ENCODE results near the gene INCA1. TPM values are rescaled to one million over a fixed set of nuclear protein-coding genes. Genes with fewer than 3 reads are reported as not detected.

Gene INCA1
- total RNA-seq, 4 donors from 2014 or later = 0.31 to 1.1 TPM; not detected in 2

- DNase-seq = no peak
- peaks cover 21 to 41% (median 25%) of the 10 kb centered on the region in 3 donors for H3K4me1 ChIP-seq
- H3K36me3 ChIP-seq = peaks cover 7 to 47% (median 23%) of the 10 kb centered on the region in 3 donors
- H3K4me3 ChIP-seq = peak overlapping the region in 3 of 4 donors; percentile 69 to 84 (median 73)
- no peaks in the 10 kb centered on the region for H3K9me3 ChIP-seq
- H3K27ac ChIP-seq = peak overlapping the region; percentile 83 to 99 (median 98)
- intact Hi-C loops (cut with DNase I) = no loop called here
- TF ChIP-seq POLR2A (IDR thresholded peaks at IDR 0.05) = no peak
- TF ChIP-seq CTCF (IDR thresholded peaks at IDR 0.05) = no peak
- H3K27me3 ChIP-seq = no peaks in the 10 kb centered on the region
- WGBS, 2 donors = 71 to 78% methylated on average over 8 to 12 of the region's 15 CpGs
These were observed 28.2 kb downstream of the INCA1 start for GRCh38 chr17:4969047-4969550.

DNA sequence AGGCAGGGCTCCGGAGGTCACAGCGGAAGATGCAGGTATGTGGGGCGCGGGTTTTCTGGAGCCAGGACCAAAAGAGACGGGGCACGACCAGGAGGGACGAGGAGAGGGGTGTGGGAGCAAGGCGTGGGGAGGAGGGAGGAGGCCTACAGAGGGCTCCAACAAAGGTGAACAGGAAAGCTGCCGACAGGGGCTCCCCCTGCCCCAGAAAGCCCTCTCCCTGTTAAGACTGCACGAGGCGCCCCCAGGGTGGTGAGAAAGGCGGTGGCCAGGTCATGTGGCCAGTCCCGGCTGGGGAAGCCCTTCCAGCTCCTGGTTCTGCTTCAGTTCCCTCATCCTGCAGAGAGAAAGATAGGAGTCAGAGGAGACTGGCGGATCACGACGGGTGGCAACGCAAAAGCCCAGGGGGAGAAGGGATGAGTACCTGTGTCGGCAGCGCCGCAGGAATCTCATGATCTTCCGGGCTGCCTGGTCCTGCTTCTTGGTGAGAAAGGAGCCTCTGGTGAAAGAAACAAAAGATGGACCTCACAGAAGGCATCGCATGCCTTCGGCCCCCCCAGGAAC, 28.8 kb downstream of the INCA1 start:
- Histone ChIP-seq H3K27me3 (no peaks in the 10 kb centered on the region), H3K27ac (peak overlapping the region; percentile 83 to 99 (median 98)), H3K4me1 (peaks cover 21 to 41% (median 25%) of the 10 kb centered on the region in 3 donors), H3K4me3 (peak overlapping the region; percentile 37 to 84 (median 71)), H3K36me3 (peaks cover 5 to 41% (median 17%) of the 10 kb centered on the region in 3 donors), H3K9me3 (no peaks in the 10 kb centered on the region)
- intact Hi-C loops (cut with DNase I) = no loop called here
- no peak for DNase-seq
- TF ChIP-seq POLR2A (IDR thresholded peaks at IDR 0.05) = no peak
- TF ChIP-seq CTCF (IDR thresholded peaks at IDR 0.05) = no peak
- 19 to 22% methylated on average over 13 to 23 of the region's 23 CpGs for WGBS, 2 donors

DNA sequence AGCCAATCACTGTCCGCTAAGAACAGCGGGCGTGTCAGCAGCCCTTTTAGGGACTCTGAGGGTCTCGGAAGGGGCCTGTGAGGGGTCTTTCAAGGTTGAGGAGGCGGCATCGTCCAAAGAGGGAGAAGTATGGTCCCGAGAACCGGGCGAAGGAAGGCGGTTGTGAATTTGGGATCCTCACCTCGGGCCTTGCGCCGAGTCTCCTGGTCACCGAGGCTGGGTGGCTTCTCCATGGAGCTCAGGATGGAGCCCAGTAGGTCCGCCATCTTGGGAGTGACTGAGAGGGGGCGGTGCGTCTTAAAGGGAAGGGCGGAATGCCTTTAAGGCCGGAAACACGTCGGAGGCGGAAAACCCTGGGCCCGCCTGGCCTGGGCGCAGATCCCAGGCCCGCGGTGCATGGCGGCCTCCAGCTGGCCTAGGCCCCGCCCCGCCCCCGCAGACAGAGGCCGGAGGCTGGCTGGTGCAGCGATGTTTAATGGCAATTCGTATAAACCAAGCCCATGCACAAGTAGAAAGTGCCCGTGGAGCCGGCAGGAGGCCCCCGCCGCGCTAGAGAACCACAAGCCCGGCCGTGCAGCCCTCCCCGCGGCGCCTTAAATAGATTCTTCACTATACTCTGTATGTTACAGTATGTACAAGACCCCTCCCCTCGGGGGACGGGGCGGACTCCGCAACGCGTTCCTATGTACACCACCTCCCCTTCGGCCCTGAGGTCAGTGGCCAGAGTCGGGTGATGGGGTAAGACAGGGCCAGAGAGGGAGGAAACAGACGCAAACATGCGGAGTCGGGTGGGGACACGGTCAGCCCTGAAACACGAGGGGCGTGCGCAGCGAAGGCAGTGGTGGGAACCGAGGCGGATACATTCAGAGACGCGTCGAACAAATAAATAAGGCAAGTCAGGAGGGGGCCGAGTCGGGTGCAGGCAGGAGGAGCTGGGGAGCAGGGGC, 29.5 kb downstream of the INCA1 start, which contains the start of gene SPAG7:
Gene SPAG7, minus strand, starts transcription at position 279 of the 947 bp plus-strand sequence. Its CDS starts 13 bp downstream, at position 266.
- H3K4me1 ChIP-seq = peaks cover 21 to 41% (median 25%) of the 10 kb centered on the region in 3 donors
- no peaks in the 10 kb centered on the region for H3K27me3 ChIP-seq
- 1 to 2% methylated on average over 20 to 30 of the region's 66 CpGs for WGBS, 2 donors
- intact Hi-C loops (cut with DNase I) = no loop called here
- DNase-seq = peak; percentile 88
- H3K36me3 ChIP-seq = peaks cover 5 to 37% (median 11%) of the 10 kb centered on the region in 3 donors
- H3K9me3 ChIP-seq = no peaks in the 10 kb centered on the region
- peak within 1 kb of the TSS; percentile 37 to 84 (median 71) for H3K4me3 ChIP-seq
- peak within 1 kb of the TSS; percentile 83 to 99 (median 98) for H3K27ac ChIP-seq
- TF ChIP-seq POLR2A (IDR thresholded peaks at IDR 0.05) (peak in 3 of 4 donors; percentile 9 to 83 (median 44)), CTCF (IDR thresholded peaks at IDR 0.05) (no peak)

DNA sequence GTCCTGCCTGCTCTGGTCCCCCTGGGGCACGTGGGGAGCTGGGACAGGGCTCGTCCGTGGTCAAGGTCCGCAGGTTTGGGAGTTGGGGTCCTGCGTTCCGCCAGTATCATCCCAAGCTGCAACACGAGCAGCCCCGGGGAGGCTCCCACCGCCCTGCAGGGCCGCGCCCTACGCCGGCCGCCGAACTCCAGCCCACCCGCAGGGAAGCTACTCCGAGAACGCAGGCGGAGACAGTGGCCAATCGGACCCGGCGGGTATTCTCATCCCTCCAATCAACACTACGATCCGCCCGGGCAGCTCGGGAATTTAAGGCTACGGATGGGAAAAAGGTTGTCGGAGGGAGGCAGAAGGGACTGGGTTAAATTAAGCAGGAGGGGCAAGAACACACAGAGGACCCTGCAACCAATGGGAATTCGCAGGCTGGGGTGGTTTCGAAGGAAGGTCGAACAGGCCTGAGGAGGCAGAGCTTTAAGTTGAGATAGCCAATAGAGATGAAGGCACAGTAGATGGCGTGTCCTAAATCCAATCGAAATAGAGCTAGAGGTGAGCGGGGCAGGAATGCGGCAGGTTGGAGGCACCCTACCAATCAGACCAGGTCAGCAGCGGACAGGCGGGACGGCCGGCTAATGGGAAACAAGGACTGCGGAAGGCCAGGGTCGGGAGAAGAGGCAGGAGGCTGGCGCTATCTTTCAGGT, 30.3 kb downstream of the INCA1 start:
- Histone ChIP-seq H3K4me3 (peak overlapping the region; percentile 37 to 84 (median 71)), H3K4me1 (peaks cover 21 to 41% (median 25%) of the 10 kb centered on the region in 3 donors), H3K27me3 (no peaks in the 10 kb centered on the region), H3K9me3 (no peaks in the 10 kb centered on the region), H3K36me3 (peaks cover 5 to 31% (median 5%) of the 10 kb centered on the region in 3 donors), H3K27ac (peak overlapping the region; percentile 83 to 99 (median 98))
- 0 to 1% methylated on average over 16 to 20 of the region's 42 CpGs for WGBS, 2 donors
- intact Hi-C loops (cut with DNase I) = no loop called here
- peak; percentile 96 for DNase-seq
- no peak for TF ChIP-seq CTCF (IDR thresholded peaks at IDR 0.05)
- peak in 1 of 4 donors; percentile 30 for TF ChIP-seq POLR2A (IDR thresholded peaks at IDR 0.05)
